NB4 (cell line): ENCODE measurements around the gene MAGI2.

Source experiments
- CTCF ChIP-seq: IDR thresholded peaks from one replicate; pipeline ENCODE4 v1.5.1; 2012; ENCODE audit warnings: low read depth, low read length
- POLR2A ChIP-seq: IDR thresholded peaks from 2 replicates; pipeline ENCODE4 v1.6.1; 2011; ENCODE audit warnings: mild to moderate bottlenecking; ENCODE audit not compliant: insufficient read length; ENCODE audit errors: extremely low read depth

- TF ChIP-seq CTCF = no peak
- no peak for TF ChIP-seq POLR2A
These were observed 1477.6 kb downstream of the MAGI2 start for GRCh38 chr7:77975672-77976480.
